GM13977 (cell line): ENCODE data around the gene FAM20C.

ENCODE experiments used
- DNase-seq: peaks from one replicate; pipeline ENCODE4 v3.0.0; 2012; ENCODE audit warnings: low spot score
- in situ Hi-C: fragments of 300-500 bp; cut with MboI; formaldehyde crosslinking; loops from one replicate; pipeline ENCODE4 v1.12.0; 2022; ENCODE audit warnings: low sequenced_read_pairs, low pct_unique_long_range_greater_than_20kb, mixed read lengths, inconsistent platforms; ENCODE audit not compliant: unreplicated experiment
- TF ChIP-seq, protein P1 (sequence below): IDR thresholded peaks from 2 replicates; pipeline ENCODE4 v1.5.1; 2012; ENCODE audit warnings: mild to moderate bottlenecking, control low read depth; ENCODE audit not compliant: insufficient read depth; ENCODE audit errors: extremely low read depth, missing control alignments

FAM20C gene

GRCh38 chr7:187227-187927 is 5.0 kb upstream of the FAM20C start:
- DNase-seq: no peak
- in situ Hi-C loops: no loop called here
- TF ChIP-seq, protein P1, sequence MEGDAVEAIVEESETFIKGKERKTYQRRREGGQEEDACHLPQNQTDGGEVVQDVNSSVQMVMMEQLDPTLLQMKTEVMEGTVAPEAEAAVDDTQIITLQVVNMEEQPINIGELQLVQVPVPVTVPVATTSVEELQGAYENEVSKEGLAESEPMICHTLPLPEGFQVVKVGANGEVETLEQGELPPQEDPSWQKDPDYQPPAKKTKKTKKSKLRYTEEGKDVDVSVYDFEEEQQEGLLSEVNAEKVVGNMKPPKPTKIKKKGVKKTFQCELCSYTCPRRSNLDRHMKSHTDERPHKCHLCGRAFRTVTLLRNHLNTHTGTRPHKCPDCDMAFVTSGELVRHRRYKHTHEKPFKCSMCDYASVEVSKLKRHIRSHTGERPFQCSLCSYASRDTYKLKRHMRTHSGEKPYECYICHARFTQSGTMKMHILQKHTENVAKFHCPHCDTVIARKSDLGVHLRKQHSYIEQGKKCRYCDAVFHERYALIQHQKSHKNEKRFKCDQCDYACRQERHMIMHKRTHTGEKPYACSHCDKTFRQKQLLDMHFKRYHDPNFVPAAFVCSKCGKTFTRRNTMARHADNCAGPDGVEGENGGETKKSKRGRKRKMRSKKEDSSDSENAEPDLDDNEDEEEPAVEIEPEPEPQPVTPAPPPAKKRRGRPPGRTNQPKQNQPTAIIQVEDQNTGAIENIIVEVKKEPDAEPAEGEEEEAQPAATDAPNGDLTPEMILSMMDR: no peak

DNA sequence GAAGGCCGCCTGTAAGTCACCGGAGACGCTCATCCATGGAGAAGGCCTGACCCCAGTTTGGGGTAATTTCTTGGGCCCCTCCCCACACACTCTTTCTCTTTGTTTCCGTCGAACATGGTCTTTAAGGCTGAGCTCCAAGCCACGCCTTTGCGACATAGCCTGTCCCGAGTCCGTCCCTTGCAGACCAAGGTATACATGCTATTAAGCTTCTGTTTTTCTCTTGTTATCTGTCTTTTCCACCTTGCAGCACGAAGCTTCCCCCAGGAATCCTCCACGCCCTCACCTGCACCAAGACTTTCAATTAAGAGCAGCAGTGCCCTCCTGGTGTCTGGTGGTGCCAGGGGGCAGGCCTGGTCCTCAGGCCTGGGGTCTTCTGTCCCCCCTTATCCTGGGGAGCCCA is 4.2 kb upstream of the FAM20C start:
- in situ Hi-C loops: no loop called here
- no peak for DNase-seq
- TF ChIP-seq, protein P1: no peak

GRCh38 chr7:188727-189500 is 3.5 kb upstream of the FAM20C start:
- TF ChIP-seq, protein P1: no peak
- in situ Hi-C loops: no loop called here
- DNase-seq: no peak

DNA sequence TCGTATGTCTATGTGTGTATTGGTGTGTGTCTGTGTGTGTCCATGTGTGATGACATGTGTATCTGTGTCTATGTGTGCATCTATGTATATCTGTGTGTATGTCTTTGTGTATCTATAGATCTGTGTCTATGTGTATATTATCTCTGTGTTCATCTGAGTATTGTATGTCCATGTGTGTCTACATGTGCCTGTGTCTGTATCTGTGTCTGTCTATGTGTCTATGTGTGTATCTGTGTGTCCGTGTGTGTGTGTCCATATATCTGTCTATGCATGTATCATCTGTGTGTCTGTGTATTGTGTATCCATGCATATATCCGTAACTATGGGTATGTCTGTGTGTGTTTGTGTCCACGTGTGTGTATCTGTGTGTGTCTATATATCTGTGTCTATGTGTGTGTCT is 2.7 kb upstream of the FAM20C start:
- TF ChIP-seq, protein P1: no peak
- in situ Hi-C loops: no loop called here
- no peak for DNase-seq

GRCh38 chr7:190196-190595 is 2.2 kb upstream of the FAM20C start:
- TF ChIP-seq, protein P1: no peak
- no peak for DNase-seq
- in situ Hi-C loops: no loop called here

DNA sequence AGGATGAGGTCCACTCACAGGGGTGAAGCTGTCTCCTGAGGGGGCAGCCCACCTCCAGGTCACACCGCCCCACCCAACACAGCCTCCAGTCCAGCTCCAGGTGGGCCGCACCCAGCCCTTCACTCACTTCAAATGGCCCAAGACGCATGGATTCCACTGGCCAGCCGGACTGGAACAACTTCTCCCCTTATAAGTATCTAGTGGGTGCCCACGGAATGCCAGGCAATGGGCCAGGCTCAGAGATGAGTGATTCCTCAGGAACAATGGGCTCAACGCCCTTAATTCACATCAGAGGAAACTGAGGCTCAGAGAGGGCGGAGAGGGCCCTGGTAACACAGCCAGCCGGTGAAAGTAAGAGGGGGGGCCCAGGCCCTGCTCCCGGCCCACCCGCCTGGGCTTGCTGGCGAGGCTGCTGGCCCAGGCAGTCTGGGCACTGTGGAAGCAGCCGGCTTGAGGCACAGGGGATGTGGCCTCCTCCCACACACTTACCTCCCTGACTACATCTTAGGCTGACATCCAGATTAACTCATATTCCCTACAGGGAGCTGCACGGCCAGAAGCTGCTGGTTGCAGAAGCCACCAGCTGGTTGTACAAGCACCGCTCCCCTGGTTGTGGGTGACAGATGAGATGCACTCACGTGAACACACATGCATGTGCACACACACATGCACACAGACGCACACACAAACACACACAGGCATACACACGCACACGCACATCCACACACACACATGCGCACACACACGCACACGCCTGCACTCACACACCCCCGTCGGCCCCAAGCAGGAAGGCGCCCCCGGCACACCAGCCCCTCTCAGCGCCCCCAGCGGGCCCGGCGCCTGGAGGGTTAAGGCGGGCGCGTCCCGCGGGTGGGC is 1.0 kb upstream of the FAM20C start:
- DNase-seq: no peak
- TF ChIP-seq, protein P1: no peak
- in situ Hi-C loops: no loop called here
